ENCODE results near the gene TPSB2.
A peak's percentile ranks its signal among the peaks of the same experiment; 100 is the strongest.

The TPSB2 gene

GRCh38 chr16:1271724-1272413 is 41.9 kb upstream of the TPSB2 start (continued):
- TF ChIP-seq ZNF692 (tag by site-specific recombination; IDR thresholded peaks at IDR 0.05) (peak; percentile 84), ZBTB8A (tag by site-specific recombination; IDR thresholded peaks at IDR 0.05) (peak; percentile 79), ZFP69B (tag by site-specific recombination; IDR thresholded peaks at IDR 0.05) (peak; percentile 67; the same call in 1 of the 2 replicates), ZNF473 (tag by site-specific recombination; IDR thresholded peaks at IDR 0.05) (peak; percentile 100), PATZ1 (tag by site-specific recombination; IDR thresholded peaks at IDR 0.05) (peak; percentile 95), OSR2 (tag by site-specific recombination; IDR thresholded peaks at IDR 0.05) (0 out of 2 replicates have a peak, but pooled peaks have one; percentile 42), ZNF76 (tag by site-specific recombination; IDR thresholded peaks at IDR 0.05; ENCODE audit: borderline replicate concordance, low read depth) (peak; percentile 55; the same call in 1 of the 2 replicates), SALL2 (tag by site-specific recombination; IDR thresholded peaks at IDR 0.05; ENCODE audit: borderline replicate concordance) (peak; percentile 99), ZNF311 (tag by site-specific recombination; IDR thresholded peaks at IDR 0.05; ENCODE audit: borderline replicate concordance) (peak; percentile 100), REST (tag by site-specific recombination; IDR thresholded peaks at IDR 0.05) (peak; percentile 20; the same call in 1 of the 2 replicates), ZNF629 (tag by site-specific recombination; IDR thresholded peaks at IDR 0.05) (peak; percentile 85), IKZF3 (tag by site-specific recombination; IDR thresholded peaks at IDR 0.05) (peak; percentile 89), ZNF394 (tag by site-specific recombination; IDR thresholded peaks at IDR 0.05; ENCODE audit: borderline replicate concordance) (peak; percentile 60; the same call in 1 of the 2 replicates), ZNF843 (tag by site-specific recombination; IDR thresholded peaks at IDR 0.05) (peak; percentile 54), ZXDB (tag by site-specific recombination; IDR thresholded peaks at IDR 0.05) (peak; percentile 79; the same call in 1 of the 2 replicates), ZNF24 (tag by site-specific recombination; IDR thresholded peaks at IDR 0.05) (peak; percentile 80; the same call in 1 of the 2 replicates), ZNF366 (tag by site-specific recombination; conservative IDR thresholded peaks at IDR 0.05) (peak; percentile 49; the same call in 1 of the 2 replicates), YY1 (tag by site-specific recombination; IDR thresholded peaks at IDR 0.05) (peak; percentile 71; the same call in 1 of the 2 replicates), MZF1 (tag by site-specific recombination; IDR thresholded peaks at IDR 0.05; ENCODE audit: borderline replicate concordance) (0 out of 2 replicates have a peak, but pooled peaks have one; percentile 80), MYNN (tag by site-specific recombination; IDR thresholded peaks at IDR 0.05; ENCODE audit: borderline replicate concordance) (0 out of 2 replicates have a peak, but pooled peaks have one; percentile 54), ZIC2 (tag by site-specific recombination; IDR thresholded peaks at IDR 0.05) (peak; percentile 98), ZNF529 (tag by site-specific recombination; IDR thresholded peaks at IDR 0.05; ENCODE audit: insufficient replicate concordance) (peak; percentile 93), ZNF558 (tag by site-specific recombination; IDR thresholded peaks at IDR 0.05) (0 out of 2 replicates have a peak, but pooled peaks have one; percentile 67), ZNF785 (tag by site-specific recombination; IDR thresholded peaks at IDR 0.05) (0 out of 2 replicates have a peak, but pooled peaks have one; percentile 50), KLF8 (tag by site-specific recombination; IDR thresholded peaks at IDR 0.05) (peak; percentile 45; the same call in 1 of the 2 replicates), ZNF521 (tag by site-specific recombination; IDR thresholded peaks at IDR 0.05) (peak; percentile 100), EGR2 (tag by site-specific recombination; IDR thresholded peaks at IDR 0.05; ENCODE audit: low read depth) (peak; percentile 57; the same call in 1 of the 2 replicates), ZBTB17 (tag by site-specific recombination; IDR thresholded peaks at IDR 0.05) (peak; percentile 54), ZNF174 (tag by site-specific recombination; IDR thresholded peaks at IDR 0.05) (peak; percentile 100), ZNF423 (tag by site-specific recombination; IDR thresholded peaks at IDR 0.05) (peak; percentile 85), BCL6B (tag by site-specific recombination; IDR thresholded peaks at IDR 0.05) (peak; percentile 99), GLIS2 (tag by site-specific recombination; IDR thresholded peaks at IDR 0.05) (peak; percentile 77)
